Measurements from ENCODE around the gene PNKP. TPM values are rescaled to one million over a fixed set of nuclear protein-coding genes. Genes with fewer than 3 reads are reported as not detected.

PNKP gene
- total RNA-seq, 3 donors from 2014 or later: 84.3 to 114 (median 111) TPM

DNA sequence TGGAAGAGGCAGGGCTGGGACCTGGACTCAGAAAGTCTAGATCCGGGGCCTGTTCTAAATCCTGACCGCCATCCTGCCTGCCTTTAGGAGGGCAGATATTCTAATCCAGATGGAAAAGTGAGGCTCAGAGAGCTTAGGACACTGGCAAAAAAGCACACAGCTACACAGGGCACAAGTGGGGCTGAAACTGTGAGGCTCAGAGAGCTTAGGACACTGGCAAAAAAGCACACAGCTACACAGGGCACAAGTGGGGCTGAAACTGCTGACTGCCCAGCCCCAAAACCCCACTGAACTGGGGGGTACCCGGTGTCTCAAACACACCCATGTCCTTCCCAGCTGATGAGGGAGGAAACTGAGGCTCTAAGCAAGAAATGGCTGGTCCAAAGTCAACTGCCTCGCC, 7.8 kb upstream of the PNKP start:
- H3K9me3 ChIP-seq: no peaks in the 10 kb centered on the region
- H3K4me1 ChIP-seq (ENCODE audit: low read depth): peaks cover 26% of the 10 kb centered on the region
- H3K36me3 ChIP-seq (ENCODE audit: low read depth): peaks cover 4% of the 10 kb centered on the region
- intact Hi-C loops (cut with DNase I, micrococcal nuclease): no loop called here
- H3K4me3 ChIP-seq: no peak overlapping the region
- DNase-seq: no peak
- no peak for ATAC-seq
- TF ChIP-seq, protein P1, sequence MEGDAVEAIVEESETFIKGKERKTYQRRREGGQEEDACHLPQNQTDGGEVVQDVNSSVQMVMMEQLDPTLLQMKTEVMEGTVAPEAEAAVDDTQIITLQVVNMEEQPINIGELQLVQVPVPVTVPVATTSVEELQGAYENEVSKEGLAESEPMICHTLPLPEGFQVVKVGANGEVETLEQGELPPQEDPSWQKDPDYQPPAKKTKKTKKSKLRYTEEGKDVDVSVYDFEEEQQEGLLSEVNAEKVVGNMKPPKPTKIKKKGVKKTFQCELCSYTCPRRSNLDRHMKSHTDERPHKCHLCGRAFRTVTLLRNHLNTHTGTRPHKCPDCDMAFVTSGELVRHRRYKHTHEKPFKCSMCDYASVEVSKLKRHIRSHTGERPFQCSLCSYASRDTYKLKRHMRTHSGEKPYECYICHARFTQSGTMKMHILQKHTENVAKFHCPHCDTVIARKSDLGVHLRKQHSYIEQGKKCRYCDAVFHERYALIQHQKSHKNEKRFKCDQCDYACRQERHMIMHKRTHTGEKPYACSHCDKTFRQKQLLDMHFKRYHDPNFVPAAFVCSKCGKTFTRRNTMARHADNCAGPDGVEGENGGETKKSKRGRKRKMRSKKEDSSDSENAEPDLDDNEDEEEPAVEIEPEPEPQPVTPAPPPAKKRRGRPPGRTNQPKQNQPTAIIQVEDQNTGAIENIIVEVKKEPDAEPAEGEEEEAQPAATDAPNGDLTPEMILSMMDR (IDR thresholded peaks at IDR 0.05): no peak

DNA sequence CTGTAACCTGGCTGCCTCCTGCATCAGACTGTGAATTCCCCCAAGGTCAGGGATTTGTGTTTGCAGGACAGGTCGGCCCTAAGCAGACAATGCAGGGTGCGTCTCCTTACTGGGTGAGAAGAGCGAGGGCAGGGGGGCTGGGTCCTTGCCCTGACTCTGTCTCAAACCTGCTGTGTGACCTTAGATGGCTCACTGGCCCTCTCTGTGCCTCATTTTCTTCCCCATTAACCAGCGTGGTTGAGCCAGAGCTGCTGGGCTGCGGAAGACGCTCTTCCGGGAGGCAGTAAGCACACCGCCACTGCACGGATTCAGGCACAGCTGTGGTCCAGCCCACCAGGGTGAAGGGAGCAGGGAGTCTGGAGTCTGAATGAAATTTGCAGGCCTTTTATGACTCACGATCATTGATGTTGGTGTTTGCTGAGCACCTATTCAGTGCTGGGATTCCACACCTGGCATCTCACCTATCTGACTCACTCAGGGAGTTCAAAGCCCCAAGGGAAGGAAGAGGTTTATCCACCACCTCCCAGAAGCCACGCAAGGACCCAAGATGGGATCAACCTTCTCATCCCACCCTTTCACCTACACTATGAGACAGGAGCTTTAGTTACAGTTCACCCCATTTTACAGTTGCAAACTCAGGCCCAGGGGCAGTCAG, 7.3 kb upstream of the PNKP start:
- intact Hi-C loops (cut with DNase I, micrococcal nuclease): no loop called here

DNA sequence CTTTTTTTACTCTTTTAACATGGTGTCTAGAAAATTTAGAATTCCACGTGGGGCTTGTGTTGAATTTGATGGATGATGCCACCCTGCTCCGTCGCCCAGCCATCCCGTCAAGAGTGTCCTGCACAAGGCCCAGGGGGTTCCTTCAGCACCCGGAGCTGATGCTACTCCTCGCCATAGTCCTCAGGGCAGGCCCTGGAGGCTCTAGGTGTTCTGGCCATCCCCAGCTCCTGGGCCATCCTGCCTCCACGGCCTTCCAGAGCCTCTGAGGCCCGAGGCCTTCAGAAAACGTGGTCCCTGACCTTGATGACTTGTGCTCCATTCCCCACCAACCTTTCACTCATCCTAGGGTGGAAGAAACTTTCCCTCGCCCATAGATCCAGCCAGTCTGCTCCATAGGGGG, 6.5 kb upstream of the PNKP start:
- intact Hi-C loops (cut with DNase I, micrococcal nuclease): no loop called here
- Histone ChIP-seq H3K36me3 (ENCODE audit: low read depth) (peaks cover 4% of the 10 kb centered on the region), H3K9me3 (no peaks in the 10 kb centered on the region), H3K4me1 (ENCODE audit: low read depth) (peaks cover 33% of the 10 kb centered on the region), H3K4me3 (no peak overlapping the region)
- no peak for ATAC-seq
- no peak for DNase-seq
- TF ChIP-seq, protein P1 (IDR thresholded peaks at IDR 0.05): no peak

More for the DNA sequence above, 7.3 kb upstream of the PNKP start:
- peaks cover 4% of the 10 kb centered on the region for H3K36me3 ChIP-seq (ENCODE audit: low read depth)
- ATAC-seq (no peak), DNase-seq (no peak)
- H3K4me3 ChIP-seq: no peak overlapping the region
- peaks cover 29% of the 10 kb centered on the region for H3K4me1 ChIP-seq (ENCODE audit: low read depth)
- no peaks in the 10 kb centered on the region for H3K9me3 ChIP-seq
- TF ChIP-seq, protein P1 (IDR thresholded peaks at IDR 0.05): no peak

DNA sequence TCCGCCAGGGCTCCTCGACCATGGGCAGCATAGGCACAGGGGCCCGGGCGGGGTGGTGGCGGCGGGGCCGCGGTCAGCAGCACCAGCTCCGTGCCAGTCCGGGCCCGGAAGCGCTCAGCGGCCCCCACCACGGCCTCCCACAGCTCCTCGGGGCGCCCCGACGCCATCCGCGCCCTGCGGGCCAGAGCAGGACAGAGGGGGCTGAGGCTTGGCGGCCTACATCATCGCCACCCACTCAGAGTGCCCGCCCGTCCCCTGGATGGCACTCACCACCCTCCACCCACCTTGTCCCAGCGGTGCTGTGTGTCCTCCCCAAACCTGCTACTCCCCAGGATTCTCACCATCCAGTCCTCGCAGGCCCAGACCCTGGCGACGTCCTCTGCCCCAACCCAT, 5.7 kb upstream of the PNKP start:
- peaks cover 4% of the 10 kb centered on the region for H3K36me3 ChIP-seq (ENCODE audit: low read depth)
- TF ChIP-seq, protein P1 (IDR thresholded peaks at IDR 0.05): no peak
- no peak for ATAC-seq
- no peaks in the 10 kb centered on the region for H3K9me3 ChIP-seq
- DNase-seq: no peak
- H3K4me3 ChIP-seq: no peak overlapping the region
- H3K4me1 ChIP-seq (ENCODE audit: low read depth): peaks cover 31% of the 10 kb centered on the region
- intact Hi-C loops (cut with DNase I, micrococcal nuclease): no loop called here

DNA sequence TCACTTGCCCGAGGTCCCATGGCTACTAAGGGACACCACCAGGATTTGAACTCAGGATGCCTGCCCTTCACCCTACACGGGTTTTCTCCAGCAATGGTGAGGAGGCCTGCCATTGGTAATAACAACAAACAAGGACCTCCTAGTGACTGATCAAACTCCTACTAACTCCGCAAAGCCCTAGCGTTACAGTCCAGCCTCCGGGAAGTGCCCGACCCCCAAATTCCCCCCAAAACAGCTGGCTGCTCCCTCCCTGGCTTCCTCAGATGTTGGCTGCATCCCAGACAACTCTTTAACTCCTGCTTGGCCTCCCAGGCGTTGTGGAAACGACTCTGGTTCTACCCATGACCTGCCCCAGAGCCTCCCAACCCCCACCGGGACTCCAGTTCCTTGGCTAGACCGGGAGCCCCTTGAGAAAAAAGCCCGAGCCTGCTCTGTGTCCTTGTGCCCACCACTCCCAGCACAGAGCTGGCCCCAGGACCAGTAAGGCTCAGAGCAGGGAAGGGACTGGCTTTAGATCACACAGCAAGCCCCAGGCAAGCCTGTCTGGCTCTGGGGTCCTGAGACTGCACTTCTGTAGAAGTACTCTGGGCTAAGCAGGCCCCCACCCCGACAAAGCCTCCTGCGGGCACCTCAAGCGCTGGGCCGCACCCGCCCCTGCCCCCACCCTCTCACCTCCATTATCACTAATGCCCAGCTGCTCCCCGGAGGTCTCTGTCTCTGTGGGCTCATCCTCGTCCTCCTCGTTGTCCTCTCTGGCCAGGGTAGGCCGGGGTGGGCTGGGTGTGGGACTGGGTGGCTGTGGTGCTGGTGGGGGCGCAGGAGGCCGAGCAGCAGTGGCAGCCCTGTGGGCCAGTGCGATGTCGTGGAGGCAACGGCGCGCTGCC, 5.1 kb upstream of the PNKP start:
- DNase-seq (no peak), ATAC-seq (no peak)
- TF ChIP-seq, protein P1 (IDR thresholded peaks at IDR 0.05): no peak
- Histone ChIP-seq H3K4me3 (no peak overlapping the region), H3K9me3 (no peaks in the 10 kb centered on the region), H3K4me1 (ENCODE audit: low read depth) (peaks cover 31% of the 10 kb centered on the region), H3K36me3 (ENCODE audit: low read depth) (peaks cover 4% of the 10 kb centered on the region)
- intact Hi-C loops (cut with DNase I, micrococcal nuclease): no loop called here
